Kidney epithelial cell (primary cell): ENCODE data around the gene FERMT1. TPM values are rescaled to one million over a fixed set of nuclear protein-coding genes. Genes with fewer than 3 reads are reported as not detected.
"Not testable (repeated sequence)": the region's sequence is repeated elsewhere in the genome, so short reads cannot be mapped to it uniquely, and the experiment has no call there.

ENCODE experiments used
- DNase-seq: peaks from one replicate; pipeline ENCODE4 v3.0.0-alpha.2; 2010; ENCODE audit warnings: low read depth
- H3K27me3 ChIP-seq: 2 replicates; pipeline ENCODE4 v1.6.0; 2011; ENCODE audit warnings: low read length; ENCODE audit not compliant: control insufficient read depth, insufficient read depth
- H3K36me3 ChIP-seq: 2 replicates; pipeline ENCODE4 v1.5.1; 2011; ENCODE audit warnings: low read length; ENCODE audit not compliant: control insufficient read depth, insufficient read depth
- H3K4me3 ChIP-seq: 2 replicates; pipeline ENCODE4 v1.5.1; 2011; ENCODE audit warnings: low read depth, mild to moderate bottlenecking, control low read depth, low read length
- CTCF ChIP-seq: IDR thresholded peaks from 2 replicates; pipeline ENCODE4 v1.5.1; 2011; ENCODE audit warnings: mild to moderate bottlenecking, moderate library complexity, low read length, control low read depth, inconsistent platforms; ENCODE audit not compliant: insufficient read depth, poor library complexity, severe bottlenecking
- total RNA-seq: library from RNA; depleted of rRNA; stranded (reverse); fragments of >200 nt; gene quantifications from 2 replicates; pipeline ENCODE4 v1.2.3, GENCODE V29; 2015

Gene FERMT1
- total RNA-seq, 1 donor from 2014 or later, result 22.1 TPM

DNA sequence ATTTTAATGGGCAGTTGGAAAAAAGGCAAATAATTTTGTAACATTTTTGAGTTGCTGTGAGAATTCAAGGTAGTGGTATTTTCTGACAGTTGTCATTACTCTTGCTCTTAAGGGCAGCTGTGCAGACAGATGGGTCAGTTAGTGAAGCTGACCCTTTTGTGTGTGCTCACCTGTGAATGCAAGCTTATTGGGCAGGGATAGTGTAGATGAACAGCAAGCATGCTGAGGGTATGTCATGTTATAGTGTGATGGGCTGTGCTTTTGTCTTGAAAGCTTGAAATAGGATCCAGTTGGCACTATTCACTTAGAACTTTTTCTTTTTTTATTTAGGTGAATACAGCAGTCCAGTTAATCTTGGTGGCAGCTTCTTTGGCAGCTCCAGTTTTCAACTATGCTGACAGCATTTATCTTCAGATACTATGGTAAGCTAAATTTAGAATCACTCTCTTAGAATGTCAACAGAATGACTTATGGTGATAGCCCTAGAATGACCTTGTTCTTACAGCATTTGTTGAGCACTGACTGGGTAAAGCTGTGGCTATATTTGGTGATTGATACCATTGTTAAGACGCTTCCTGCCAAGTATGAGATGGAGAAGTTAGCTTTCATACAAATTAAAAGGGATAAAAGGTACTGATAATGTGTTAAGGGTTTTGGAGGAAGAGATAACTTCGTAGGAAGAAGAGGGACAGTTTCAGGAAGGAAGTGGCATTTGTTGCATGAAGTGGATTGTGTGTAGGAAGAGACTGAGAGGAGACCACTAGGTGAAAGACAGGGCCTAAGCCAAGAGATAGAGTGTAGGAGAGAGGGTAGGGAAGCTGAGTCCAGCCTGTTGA is 88.5 kb downstream of the FERMT1 start:
- no peak for DNase-seq
- Histone ChIP-seq H3K27me3 (no peaks in the 10 kb centered on the region), H3K36me3 (no peaks in the 10 kb centered on the region), H3K4me3 (no peak overlapping the region)
- TF ChIP-seq CTCF, result no peak

DNA sequence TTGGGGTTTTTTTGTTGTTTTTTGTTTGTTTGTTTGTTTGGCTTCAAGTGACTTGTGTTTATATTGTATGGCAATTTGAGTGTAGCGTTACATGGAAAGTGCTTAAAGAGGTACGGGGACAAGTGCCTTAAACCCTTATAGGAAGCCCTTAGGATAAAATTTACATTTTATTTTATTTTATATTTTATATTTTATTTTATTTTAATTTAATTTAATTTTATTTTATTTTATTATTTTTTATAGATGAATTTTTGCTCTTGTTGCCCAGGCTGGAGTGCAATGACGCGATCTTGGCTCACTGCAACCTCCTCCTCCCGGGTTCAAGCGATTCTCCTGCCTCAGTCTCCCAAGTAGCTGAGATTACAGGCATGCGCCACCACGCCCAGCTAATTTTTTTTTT is 89.9 kb downstream of the FERMT1 start:
- not testable (repeated sequence) for H3K4me3 ChIP-seq, H3K27me3 ChIP-seq, DNase-seq, H3K36me3 ChIP-seq

- H3K4me3 ChIP-seq, result no peak overlapping the region
- DNase-seq, result no peak
- H3K36me3 ChIP-seq, result no peaks in the 10 kb centered on the region
- TF ChIP-seq CTCF, result no peak
- H3K27me3 ChIP-seq, result no peaks in the 10 kb centered on the region
Observed at GRCh38 chr20:6030453-6031080, 92.3 kb downstream of the FERMT1 start.

- TF ChIP-seq CTCF, result no peak
- no peak for DNase-seq
- no peaks in the 10 kb centered on the region for H3K27me3 ChIP-seq
- no peaks in the 10 kb centered on the region for H3K36me3 ChIP-seq
- no peak overlapping the region for H3K4me3 ChIP-seq
Observed at GRCh38 chr20:6029538-6029937, 93.3 kb downstream of the FERMT1 start.

- no peak for DNase-seq
- no peak for TF ChIP-seq CTCF
- Histone ChIP-seq H3K4me3 (no peak overlapping the region), H3K27me3 (no peaks in the 10 kb centered on the region), H3K36me3 (no peaks in the 10 kb centered on the region)
Observed at GRCh38 chr20:6028818-6029217, 94.0 kb downstream of the FERMT1 start.

GRCh38 chr20:6026051-6026450 is 96.8 kb downstream of the FERMT1 start:
- no peak for DNase-seq
- H3K36me3 ChIP-seq, result no peaks in the 10 kb centered on the region
- no peak overlapping the region for H3K4me3 ChIP-seq
- TF ChIP-seq CTCF, result no peak
- H3K27me3 ChIP-seq, result no peaks in the 10 kb centered on the region

Other genes with a start within 250 kb of the FERMT1 start
- 0.17 and 1.4 TPM in 2 replicates for gene CHGB, start 211.5 kb downstream of the FERMT1 start, total RNA-seq
- gene TRMT6, start 172.5 kb downstream of the FERMT1 start, total RNA-seq, result 12.7 and 18.0 TPM in 2 replicates
- 5.1 and 6.1 TPM in 2 replicates for gene MCM8, start 172.4 kb downstream of the FERMT1 start, total RNA-seq
- gene CRLS1, start 116.9 kb downstream of the FERMT1 start, total RNA-seq, result 33.8 and 55.8 TPM in 2 replicates
- 65.3 and 71.2 TPM in 2 replicates for gene LRRN4, start 69.0 kb downstream of the FERMT1 start, total RNA-seq